Fibroblast of skin of back (primary cell): ENCODE measurements around the gene DYNLRB1.

ENCODE experiments used
- DNase-seq: peaks from one replicate; pipeline ENCODE4 v3.0.0-alpha.2; 2013

The DYNLRB1 gene

GRCh38 chr20:34559311-34560140, 43.3 kb downstream of the DYNLRB1 start:
- DNase-seq, result no peak

GRCh38 chr20:34560141-34560523, 43.9 kb downstream of the DYNLRB1 start:
- no peak for DNase-seq

- DNase-seq, result no peak
These were observed 44.4 kb downstream of the DYNLRB1 start for GRCh38 chr20:34560614-34561013.

- DNase-seq, result no peak
These were observed 45.4 kb downstream of the DYNLRB1 start for GRCh38 chr20:34561661-34562060.

GRCh38 chr20:34562641-34563040, 46.4 kb downstream of the DYNLRB1 start:
- DNase-seq, result peak; percentile 34

GRCh38 chr20:34564833-34565232, 48.6 kb downstream of the DYNLRB1 start:
- DNase-seq, result no peak

GRCh38 chr20:34566978-34567891, 51.0 kb downstream of the DYNLRB1 start:
- no peak for DNase-seq

- no peak for DNase-seq
These were observed 52.0 kb downstream of the DYNLRB1 start for GRCh38 chr20:34567892-34568865.

- DNase-seq, result no peak
These were observed 53.4 kb downstream of the DYNLRB1 start for GRCh38 chr20:34569598-34569997.

GRCh38 chr20:34570859-34571306, 54.7 kb downstream of the DYNLRB1 start:
- peak; percentile 78 for DNase-seq

- no peak for DNase-seq
These were observed 55.5 kb downstream of the DYNLRB1 start for GRCh38 chr20:34571753-34572152.

GRCh38 chr20:34573541-34574300, 57.5 kb downstream of the DYNLRB1 start:
- DNase-seq, result peak; percentile 37

GRCh38 chr20:34574426-34574825, 58.2 kb downstream of the DYNLRB1 start:
- DNase-seq, result no peak

- DNase-seq, result no peak
These were observed 58.6 kb downstream of the DYNLRB1 start for GRCh38 chr20:34574861-34575260.

GRCh38 chr20:34575271-34575670, 59.0 kb downstream of the DYNLRB1 start:
- DNase-seq, result no peak

GRCh38 chr20:34575756-34576155, 59.5 kb downstream of the DYNLRB1 start:
- DNase-seq, result no peak

GRCh38 chr20:34577061-34577460, 60.8 kb downstream of the DYNLRB1 start:
- no peak for DNase-seq

- no peak for DNase-seq
These were observed 61.8 kb downstream of the DYNLRB1 start for GRCh38 chr20:34578025-34578424.

- DNase-seq, result no peak
These were observed 62.3 kb downstream of the DYNLRB1 start for GRCh38 chr20:34578521-34578920.

- peak; percentile 79 for DNase-seq
These were observed 63.2 kb downstream of the DYNLRB1 start for GRCh38 chr20:34579191-34579978.
